HG03097 (cell line): ENCODE data around the gene GAB1.

Experiments used
- ATAC-seq: cut with Tn5 transposase; IDR thresholded peaks from one replicate; pipeline ENCODE4 v1.9.1; 2021; ENCODE audit not compliant: unreplicated experiment, low FRiP score

GAB1 gene

GRCh38 chr4:143407888-143408287, 71.2 kb downstream of the GAB1 start:
- no peak for ATAC-seq

GRCh38 chr4:143410015-143410414, 73.3 kb downstream of the GAB1 start:
- ATAC-seq, result no peak

DNA sequence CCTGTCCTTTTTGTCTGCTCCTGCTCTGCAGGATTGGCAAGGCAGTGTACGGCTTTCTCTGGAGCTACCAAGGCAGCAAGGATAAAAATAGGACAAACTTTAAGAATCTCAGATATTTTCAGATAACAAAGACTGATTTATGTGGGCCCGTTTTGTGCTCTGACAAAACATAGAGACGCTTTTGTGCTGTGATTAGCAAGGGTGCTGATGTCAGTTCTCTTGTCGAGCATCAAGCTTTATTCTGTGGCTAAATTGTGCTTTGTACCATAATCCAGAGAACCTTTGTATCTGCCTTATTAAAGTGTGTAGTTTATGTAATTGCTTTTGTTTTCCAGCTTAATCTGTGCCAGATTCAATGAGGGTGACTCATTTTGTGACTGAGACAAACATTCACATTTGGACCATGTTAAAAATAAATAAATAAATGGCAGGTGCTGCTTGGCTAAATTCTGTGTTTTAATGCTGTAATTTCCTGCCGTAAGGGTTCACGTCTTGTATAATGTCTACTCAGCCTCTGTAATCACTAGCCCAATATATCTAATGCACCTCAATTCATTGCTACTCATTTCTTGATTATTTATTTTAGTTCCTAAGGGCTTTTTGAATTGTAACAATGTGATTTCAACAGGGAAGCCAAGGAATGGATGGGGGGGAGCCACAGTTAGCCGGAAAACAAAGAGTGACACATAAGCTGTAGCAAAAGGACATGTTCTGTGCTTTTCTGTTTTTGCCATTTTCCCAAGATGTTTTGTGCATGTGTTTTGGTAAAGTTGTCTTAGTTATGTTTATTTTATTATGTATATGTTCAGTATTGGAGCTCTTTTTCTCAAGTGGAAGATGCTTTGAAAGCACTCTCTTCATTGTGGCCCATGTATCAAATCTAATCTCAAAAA, 75.1 kb downstream of the GAB1 start:
- ATAC-seq, result no peak

DNA sequence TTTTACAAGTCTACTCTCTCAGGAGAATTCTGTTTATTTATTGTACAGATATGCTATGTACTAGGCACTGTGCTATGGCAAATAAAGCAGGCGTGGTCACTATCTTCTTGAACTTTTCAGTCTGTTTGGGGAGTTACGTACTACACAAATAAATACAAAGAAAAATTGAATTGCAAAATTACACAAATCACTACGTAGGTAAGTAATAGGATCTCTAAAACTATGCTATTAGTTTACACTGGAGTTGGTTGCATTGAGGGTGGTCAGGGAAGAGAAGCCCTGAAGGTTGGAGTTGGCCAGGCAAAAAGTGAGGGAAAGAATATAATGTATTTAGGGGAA, 75.7 kb downstream of the GAB1 start:
- no peak for ATAC-seq

- peak; percentile 98 for ATAC-seq
Observed at GRCh38 chr4:143417679-143418403, 81.2 kb downstream of the GAB1 start.

GRCh38 chr4:143420227-143420626, 83.6 kb downstream of the GAB1 start:
- no peak for ATAC-seq

- no peak for ATAC-seq
Observed at GRCh38 chr4:143421609-143422008, 84.9 kb downstream of the GAB1 start.

GRCh38 chr4:143424276-143424675, 87.6 kb downstream of the GAB1 start:
- no peak for ATAC-seq

DNA sequence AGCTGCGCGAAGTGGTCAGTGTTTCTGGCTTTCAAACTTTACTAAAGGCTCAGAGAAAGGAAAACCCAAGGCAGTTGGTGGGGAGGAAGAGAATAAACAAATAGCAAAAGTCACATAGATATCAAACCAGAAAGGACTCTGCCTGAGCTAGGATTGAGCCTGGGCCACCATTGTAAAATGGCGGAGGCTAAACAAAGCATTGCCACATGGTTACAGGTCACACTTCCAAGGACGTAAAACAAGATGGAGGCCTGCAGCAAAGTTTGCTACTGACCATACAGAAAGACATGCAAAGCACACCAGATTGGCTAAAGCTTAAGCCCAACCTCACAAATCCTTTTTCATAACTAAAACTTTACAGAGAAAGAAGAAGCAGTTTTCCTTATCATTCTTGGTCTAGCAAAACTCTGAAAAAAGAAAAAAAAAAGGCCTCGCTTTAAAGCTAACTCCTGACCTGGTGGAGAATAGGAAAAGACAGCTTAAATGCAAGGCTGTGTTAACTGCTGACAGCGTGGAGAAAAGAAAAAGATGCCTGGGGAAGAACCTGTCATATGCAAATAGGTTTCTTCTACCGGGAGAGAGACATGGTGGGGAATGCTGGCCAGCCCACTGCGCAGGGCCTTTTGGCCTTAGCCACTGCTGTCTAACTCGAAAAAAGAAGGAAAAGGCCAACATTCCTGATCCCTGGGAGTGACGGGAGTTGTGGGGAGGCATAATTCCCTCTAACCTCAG, 95.0 kb downstream of the GAB1 start:
- no peak for ATAC-seq

- no peak for ATAC-seq
Observed at GRCh38 chr4:143432258-143432591, 95.5 kb downstream of the GAB1 start.

- ATAC-seq, result no peak
Observed at GRCh38 chr4:143433231-143433630, 96.6 kb downstream of the GAB1 start.

DNA sequence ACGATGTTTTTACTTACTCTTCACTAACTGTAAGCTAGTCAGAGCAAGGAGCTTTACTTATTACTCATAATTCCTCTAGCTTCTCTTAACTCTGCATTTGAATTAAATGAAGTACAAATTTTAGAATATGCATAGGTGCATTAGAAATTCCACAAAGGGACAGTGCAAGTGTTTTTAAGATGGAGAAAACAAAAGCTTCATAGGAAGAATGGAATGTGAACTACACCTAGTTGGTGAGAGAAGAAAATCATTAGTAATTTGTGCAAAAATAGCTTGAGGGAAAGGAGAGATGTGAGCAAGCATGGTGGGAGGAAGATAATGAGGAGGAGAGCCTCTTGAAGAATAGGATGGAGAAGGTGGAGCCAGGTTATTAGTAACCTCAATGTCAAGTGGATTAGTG, 99.3 kb downstream of the GAB1 start:
- no peak for ATAC-seq

GRCh38 chr4:143437476-143437875, 100.8 kb downstream of the GAB1 start:
- no peak for ATAC-seq

- no peak for ATAC-seq
Observed at GRCh38 chr4:143437937-143438336, 101.3 kb downstream of the GAB1 start.

DNA sequence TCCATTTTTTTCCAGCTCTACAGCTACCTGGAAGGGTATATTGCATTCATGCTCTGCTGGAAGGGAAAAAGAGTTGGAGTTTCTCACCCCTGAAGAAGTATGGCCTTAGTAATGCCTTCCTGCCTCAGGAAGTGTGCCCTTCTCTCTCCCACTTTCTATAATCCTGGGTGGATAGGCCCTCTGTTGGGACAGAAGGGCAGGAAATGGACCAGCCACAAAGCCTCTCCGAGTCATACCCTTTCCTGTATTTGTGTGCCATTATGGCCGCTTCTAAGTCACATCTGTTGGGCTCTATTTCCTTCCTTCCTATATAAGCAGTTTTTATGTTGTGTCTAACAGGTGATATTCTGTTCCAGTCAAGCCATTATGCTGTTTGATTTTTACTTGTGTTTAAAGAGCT, 102.0 kb downstream of the GAB1 start:
- ATAC-seq, result no peak

DNA sequence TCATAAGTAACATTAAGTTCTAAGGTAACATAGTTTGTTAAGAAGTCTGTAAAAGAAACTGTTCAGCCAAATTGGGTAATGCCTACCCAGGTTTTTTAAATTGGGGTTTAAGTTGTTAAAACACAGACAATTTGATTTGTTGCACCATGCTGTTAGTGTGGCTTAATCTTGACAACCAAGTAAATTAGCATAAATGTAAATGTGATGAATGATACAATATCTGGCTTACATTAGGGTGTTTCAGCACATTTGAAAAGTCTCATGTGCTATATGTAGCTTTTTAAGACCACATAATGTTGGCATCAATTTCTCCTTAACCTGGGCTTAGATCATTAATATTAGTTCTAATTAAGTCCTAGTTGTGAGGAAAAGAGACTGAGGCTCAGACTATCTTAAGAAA, 104.4 kb downstream of the GAB1 start:
- ATAC-seq, result no peak

- ATAC-seq, result no peak
Observed at GRCh38 chr4:143441678-143442077, 105.0 kb downstream of the GAB1 start.

DNA sequence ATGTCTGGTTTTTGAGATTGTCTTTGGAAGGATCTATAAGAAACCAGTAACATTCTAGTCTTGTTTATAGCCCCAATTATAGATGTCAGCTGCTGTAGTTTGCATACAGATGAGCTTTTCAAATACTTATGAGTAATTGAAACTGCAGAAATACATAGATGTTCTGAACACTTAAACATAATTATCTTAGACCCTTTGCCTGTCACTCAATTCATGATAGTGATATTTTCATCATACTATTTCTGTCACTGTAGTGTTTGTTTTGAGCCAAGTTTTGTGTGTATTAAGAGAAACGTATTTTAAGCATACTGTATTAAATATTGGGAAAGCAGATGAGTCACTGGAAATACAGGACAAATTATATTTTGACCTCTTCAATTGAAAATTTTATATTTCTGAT, 107.1 kb downstream of the GAB1 start:
- ATAC-seq, result no peak

DNA sequence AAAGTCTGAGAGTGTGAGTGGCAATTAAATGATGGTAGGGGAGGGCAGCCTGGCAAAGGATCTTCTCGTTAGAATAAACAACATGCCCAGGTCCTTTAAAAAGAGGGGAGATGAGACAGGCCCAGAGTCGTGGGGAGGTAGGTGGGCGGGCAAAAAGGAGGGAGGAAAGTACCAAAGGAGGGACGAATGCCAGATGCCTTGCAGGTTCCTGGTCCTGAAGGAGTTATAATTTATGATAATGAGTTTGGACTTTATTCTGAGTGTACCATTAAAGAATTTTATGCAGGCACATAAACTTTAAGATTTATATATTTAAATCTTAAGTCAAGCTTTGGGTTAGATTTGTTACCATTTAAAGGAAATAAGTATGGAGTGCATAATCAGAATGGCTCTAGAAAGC, 114.5 kb downstream of the GAB1 start:
- no peak for ATAC-seq

- ATAC-seq, result no peak
Observed at GRCh38 chr4:143455211-143455610, 118.5 kb downstream of the GAB1 start.

DNA sequence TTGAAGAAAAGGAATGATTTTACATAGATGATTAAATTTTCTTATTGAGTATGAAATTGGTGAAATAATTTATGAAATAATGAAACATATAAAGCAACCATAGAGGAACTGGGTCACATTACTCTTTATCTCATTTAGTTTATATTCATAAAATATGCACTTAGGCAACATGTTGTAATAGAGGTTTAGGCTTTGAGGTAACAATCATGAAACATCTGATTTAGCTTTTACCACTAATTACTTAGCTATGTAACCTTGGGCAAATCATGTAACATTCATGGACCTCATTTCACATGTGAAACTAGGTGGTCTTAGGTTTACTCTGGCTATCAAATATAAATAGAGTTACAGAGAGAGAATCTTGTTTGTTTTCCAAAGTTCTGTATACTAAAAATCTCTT, 122.3 kb downstream of the GAB1 start:
- ATAC-seq, result no peak
